ENCODE data around the gene NHERF2.
"Not testable (repeated sequence)": the region's sequence is repeated elsewhere in the genome, so short reads cannot be mapped to it uniquely, and the experiment has no call there.

NHERF2 gene

GRCh38 chr16:2029350-2029749 lies 2.6 kb downstream of the NHERF2 start:
- DNase-seq = no peak

- DNase-seq = no peak
These were observed 3.3 kb downstream of the NHERF2 start for GRCh38 chr16:2030036-2030435.

- no peak for DNase-seq
These were observed 4.4 kb downstream of the NHERF2 start for GRCh38 chr16:2031081-2031577.

- DNase-seq = no peak
These were observed 5.8 kb downstream of the NHERF2 start for GRCh38 chr16:2032285-2033056.

GRCh38 chr16:2033057-2033908 lies 6.6 kb downstream of the NHERF2 start:
- DNase-seq = no peak

- not testable (repeated sequence) for DNase-seq
These were observed 7.4 kb downstream of the NHERF2 start for GRCh38 chr16:2033909-2034695.

GRCh38 chr16:2034696-2035430 lies 8.2 kb downstream of the NHERF2 start:
- no peak for DNase-seq

GRCh38 chr16:2035431-2036199 lies 8.9 kb downstream of the NHERF2 start:
- no peak for DNase-seq

GRCh38 chr16:2036200-2036966 lies 9.7 kb downstream of the NHERF2 start:
- no peak for DNase-seq

GRCh38 chr16:2037115-2037514 lies 10.4 kb downstream of the NHERF2 start:
- no peak for DNase-seq

- DNase-seq = no peak
These were observed 11.1 kb downstream of the NHERF2 start for GRCh38 chr16:2037647-2038381.

- no peak for DNase-seq
These were observed 11.9 kb downstream of the NHERF2 start for GRCh38 chr16:2038382-2039231.

GRCh38 chr16:2039274-2040031 lies 12.8 kb downstream of the NHERF2 start:
- DNase-seq = no peak

GRCh38 chr16:2040041-2040786 lies 13.5 kb downstream of the NHERF2 start:
- no peak for DNase-seq

- DNase-seq = no peak
These were observed 14.3 kb downstream of the NHERF2 start for GRCh38 chr16:2040787-2041522.

- no peak for DNase-seq
These were observed 15.7 kb downstream of the NHERF2 start for GRCh38 chr16:2042171-2042985.

Measured in 8988T (cell line).